Measurements from ENCODE around the gene TRIM17. TPM values are rescaled to one million over a fixed set of nuclear protein-coding genes. Genes with fewer than 3 reads are reported as not detected.

The TRIM17 gene
- total and polyA plus RNA-seq, 10 donors, result 0.36 to 7.1 (median 4.7) TPM

DNA sequence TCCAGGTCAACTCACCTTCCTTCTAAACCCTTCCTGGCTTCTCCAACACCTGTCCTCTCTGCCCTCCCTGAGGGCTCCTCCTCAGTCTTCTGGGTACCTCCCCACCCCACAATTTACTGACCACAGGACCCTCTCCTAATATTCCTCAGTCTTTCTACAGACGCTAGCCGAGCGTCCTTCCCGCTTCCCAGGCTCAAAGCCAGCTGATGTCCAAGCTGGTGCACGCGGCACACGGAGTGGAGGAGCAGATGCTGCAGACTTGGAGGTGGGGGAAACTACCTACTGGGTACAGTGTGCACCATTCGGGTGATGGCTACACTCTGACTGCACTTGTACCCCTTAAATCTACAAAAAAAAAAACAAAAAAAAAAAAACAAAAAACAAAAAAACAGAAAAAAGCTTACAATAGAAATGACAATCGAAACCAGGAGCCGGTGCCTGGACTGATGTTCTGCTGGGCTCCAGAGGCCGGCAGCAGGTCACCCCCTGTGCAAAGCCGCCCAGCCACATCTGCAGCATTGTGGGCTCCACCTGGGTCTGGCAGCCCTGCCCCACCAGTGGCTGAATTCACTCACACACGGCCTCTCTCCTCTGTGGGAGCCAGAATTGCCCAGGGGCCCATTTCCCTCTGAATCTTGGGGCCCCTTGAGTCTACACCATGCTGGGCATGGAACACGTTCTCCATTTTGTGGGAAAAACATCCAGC lies 17.0 kb downstream of the TRIM17 start:
- intact Hi-C loops (cut with DNase I; ENCODE audit: low total_unique reads), result no loop called here
- Histone ChIP-seq H3K27me3 (replicated peaks in 1 of 7) (no peaks in the 10 kb centered on the region), H3K4me3 (no peak overlapping the region), H3K27ac (no peak overlapping the region), H3K4me1 (peaks cover 8 to 57% (median 31%) of the 10 kb centered on the region in 6 donors), H3K9me3 (no peaks in the 10 kb centered on the region), H3K36me3 (peaks cover 0 to 98% (median 71%) of the 10 kb centered on the region in 6 donors)
- WGBS, 5 donors, result 89 to 96% (median 94%) methylated on average over 14 of the region's 14 CpGs
- DNase-seq, result peak; percentile 52
- TF ChIP-seq POLR2A (IDR thresholded peaks at IDR 0.05) (no peak), POLR2AphosphoS5 (IDR thresholded peaks at IDR 0.05) (no peak), CTCF (IDR thresholded peaks at IDR 0.05 in 8 of 11, conservative IDR thresholded peaks at IDR 0.05 in 3 of 11) (no peak)

DNA sequence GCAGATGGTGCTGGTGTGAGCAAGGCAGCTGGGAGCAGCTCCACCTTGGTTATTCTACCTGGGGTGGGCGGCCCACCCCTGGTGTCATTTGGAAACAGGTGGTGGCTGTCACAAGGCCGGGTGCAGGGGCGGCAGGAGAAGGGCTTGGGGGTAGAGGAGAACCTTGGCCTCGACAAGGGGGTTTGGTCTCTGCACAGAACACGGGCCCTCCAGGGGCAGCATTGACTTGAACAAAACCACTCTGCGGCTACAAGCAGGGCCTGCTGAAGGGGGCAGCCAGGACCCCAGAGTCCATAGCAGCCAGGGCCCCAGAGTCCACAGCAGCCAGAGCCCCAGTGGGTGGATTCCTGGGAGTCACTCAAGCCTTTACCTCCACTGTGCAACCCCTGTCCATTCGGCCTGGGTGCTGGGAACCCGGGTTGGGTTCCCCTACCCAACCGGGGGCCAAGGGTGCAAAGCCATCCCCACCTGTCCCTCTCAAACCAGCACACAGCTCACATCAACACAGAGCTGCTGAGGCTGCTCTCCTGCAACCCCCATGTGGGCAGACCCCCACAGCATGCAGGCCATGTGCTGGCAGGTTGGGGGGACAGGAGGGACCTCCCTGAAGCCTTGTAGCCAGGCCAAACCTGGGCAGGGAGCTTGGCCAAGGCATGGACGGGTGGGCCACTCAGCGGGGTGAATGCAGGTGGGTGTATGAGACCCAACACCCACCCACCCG lies 17.8 kb downstream of the TRIM17 start:
- Histone ChIP-seq H3K36me3 (peaks cover 0 to 100% (median 77%) of the 10 kb centered on the region in 6 donors), H3K27me3 (replicated peaks in 1 of 7) (no peaks in the 10 kb centered on the region), H3K4me3 (no peak overlapping the region), H3K4me1 (peaks cover 0 to 57% (median 28%) of the 10 kb centered on the region in 6 donors), H3K27ac (no peak overlapping the region), H3K9me3 (no peaks in the 10 kb centered on the region)
- peak; percentile 61 for DNase-seq
- intact Hi-C loops (cut with DNase I; ENCODE audit: low total_unique reads), result no loop called here
- WGBS, 5 donors, result 89 to 97% (median 92%) methylated on average over 10 to 12 of the region's 12 CpGs
- TF ChIP-seq POLR2AphosphoS5 (IDR thresholded peaks at IDR 0.05) (peak in 1 of 3 donors; percentile 38), POLR2A (IDR thresholded peaks at IDR 0.05) (no peak), CTCF (IDR thresholded peaks at IDR 0.05 in 8 of 11, conservative IDR thresholded peaks at IDR 0.05 in 3 of 11) (no peak)

- TF ChIP-seq CTCF (IDR thresholded peaks at IDR 0.05 in 8 of 11, conservative IDR thresholded peaks at IDR 0.05 in 3 of 11) (no peak), POLR2AphosphoS5 (IDR thresholded peaks at IDR 0.05) (no peak), POLR2A (IDR thresholded peaks at IDR 0.05) (no peak)
- Histone ChIP-seq H3K27ac (no peak overlapping the region), H3K4me1 (peaks cover 0 to 57% (median 21%) of the 10 kb centered on the region in 6 donors), H3K36me3 (peaks cover 0 to 100% (median 82%) of the 10 kb centered on the region in 6 donors), H3K27me3 (replicated peaks in 1 of 7) (no peaks in the 10 kb centered on the region), H3K4me3 (no peak overlapping the region), H3K9me3 (no peaks in the 10 kb centered on the region)
- intact Hi-C loops (cut with DNase I; ENCODE audit: low total_unique reads), result no loop called here
- WGBS, 5 donors, result 88 to 97% (median 94%) methylated on average over 3 to 6 of the region's 6 CpGs
- peak; percentile 34 for DNase-seq
These were observed 18.7 kb downstream of the TRIM17 start for GRCh38 chr1:228397966-228398365.
